NCI-H226 (cell line): ENCODE data around the gene TRIM66.
A peak's percentile ranks its signal among the peaks of the same experiment; 100 is the strongest.

Source experiments
- DNase-seq: peaks from one replicate; pipeline ENCODE4 v3.0.0-alpha.2; 2015

TRIM66 gene

DNA sequence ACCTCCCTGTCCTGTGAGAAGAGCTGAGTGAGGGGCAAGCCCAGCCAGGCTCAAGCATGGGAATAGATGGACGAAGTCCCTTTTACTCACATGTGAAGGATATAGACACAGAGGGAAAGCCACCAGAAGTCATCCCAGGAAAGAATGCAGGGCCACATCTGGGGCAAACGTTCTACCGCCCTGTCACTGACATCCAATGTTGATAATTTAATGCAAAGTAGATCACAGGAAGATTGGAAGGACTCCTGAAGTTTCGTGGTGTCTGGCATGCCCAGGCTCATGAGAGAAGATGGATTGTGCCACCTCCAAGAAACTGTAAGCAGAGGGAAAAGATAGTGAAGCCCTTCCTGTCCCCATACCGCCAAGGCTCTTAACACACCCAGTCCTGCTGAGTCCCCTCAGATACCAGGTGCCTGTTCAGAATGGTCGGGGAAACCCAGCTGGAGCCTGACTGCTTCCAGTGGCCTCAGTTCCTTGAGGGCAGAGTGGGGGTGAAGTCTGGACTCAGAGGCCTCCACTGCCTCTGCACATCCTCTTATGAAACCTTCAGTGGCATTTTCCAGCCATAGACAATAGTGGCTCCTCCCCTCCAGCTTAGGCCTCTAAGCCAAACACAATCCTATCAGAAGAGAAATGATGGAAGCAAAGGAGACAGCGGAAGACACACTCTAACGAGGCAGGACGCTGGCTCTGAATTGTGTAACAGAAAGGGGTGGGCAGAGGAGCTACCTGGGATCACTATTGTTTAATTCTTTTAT, 80.9 kb downstream of the TRIM66 start:
- DNase-seq: no peak

DNA sequence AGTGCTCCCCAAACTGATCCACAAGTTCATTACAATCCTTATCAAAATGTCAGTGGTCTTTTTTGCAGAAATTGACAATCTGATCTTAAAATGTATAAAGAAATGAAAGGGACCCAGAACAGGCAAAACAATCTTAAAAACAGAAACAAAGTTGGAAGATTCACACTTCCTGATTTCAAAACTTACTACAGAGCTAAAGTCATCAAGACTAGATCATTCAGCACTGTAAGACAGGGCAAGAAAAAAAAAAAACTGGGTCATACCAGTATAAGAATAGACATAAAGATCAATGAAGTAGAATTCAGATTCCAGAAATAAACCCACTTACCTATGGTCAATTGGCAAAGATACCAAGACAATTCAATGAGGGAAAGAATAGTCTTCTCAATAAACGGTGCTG, 84.0 kb downstream of the TRIM66 start:
- DNase-seq: no peak

- peak; percentile 25 for DNase-seq
Observed at GRCh38 chr11:8597182-8597581, 85.3 kb downstream of the TRIM66 start.

- DNase-seq: no peak
Observed at GRCh38 chr11:8596504-8597046, 85.9 kb downstream of the TRIM66 start.

GRCh38 chr11:8593935-8594909, 88.2 kb downstream of the TRIM66 start, which contains the start of gene STK33:
Gene STK33 (minus strand): TSS chr11:8594228. CDS start chr11:8474905, 119,323 bp downstream.
- no peak for DNase-seq

GRCh38 chr11:8593455-8593854, 89.0 kb downstream of the TRIM66 start:
- DNase-seq: no peak

DNA sequence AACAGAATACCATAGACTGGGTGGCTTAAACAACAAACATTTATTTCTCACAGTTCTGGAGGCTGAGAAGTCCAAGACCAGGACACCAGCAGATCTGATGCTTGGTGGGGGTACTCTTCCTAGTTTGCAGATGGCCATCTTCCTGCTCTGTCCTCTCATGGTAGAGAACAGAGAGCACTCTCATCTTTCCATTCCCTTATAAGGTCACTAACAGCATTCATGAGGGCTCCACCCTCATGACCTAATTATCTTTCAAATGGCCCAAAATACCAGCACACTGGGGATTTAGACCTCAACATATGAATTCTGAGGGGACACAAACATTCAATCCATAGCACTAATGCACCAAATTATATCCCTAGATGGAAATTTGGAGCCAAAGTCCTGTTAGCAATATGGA, 94.5 kb downstream of the TRIM66 start:
- no peak for DNase-seq

GRCh38 chr11:8586805-8587204, 95.7 kb downstream of the TRIM66 start:
- DNase-seq: no peak

GRCh38 chr11:8586184-8586583, 96.3 kb downstream of the TRIM66 start:
- no peak for DNase-seq

DNA sequence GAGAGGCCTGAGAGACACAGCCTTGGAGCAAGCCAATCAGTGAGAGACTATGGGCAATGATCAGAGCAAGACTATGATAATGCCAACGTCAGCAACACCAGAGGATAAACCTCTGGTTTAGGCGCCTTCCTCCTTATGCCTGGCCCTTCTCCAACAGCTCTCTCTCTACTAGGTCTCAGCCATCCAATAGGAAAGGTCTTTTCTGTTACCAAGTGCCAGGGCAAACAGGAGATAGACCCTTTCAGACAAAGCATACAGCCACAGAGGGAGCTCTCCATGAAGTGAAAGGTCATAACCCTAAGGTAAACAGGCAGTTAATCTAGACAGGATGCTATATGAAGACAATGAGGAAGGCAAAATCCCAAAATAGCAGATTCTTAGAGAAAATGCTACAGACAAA, 98.0 kb downstream of the TRIM66 start:
- no peak for DNase-seq

- no peak for DNase-seq
Observed at GRCh38 chr11:8584082-8584481, 98.4 kb downstream of the TRIM66 start.

GRCh38 chr11:8581300-8581699, 101.2 kb downstream of the TRIM66 start:
- peak; percentile 9 for DNase-seq

DNA sequence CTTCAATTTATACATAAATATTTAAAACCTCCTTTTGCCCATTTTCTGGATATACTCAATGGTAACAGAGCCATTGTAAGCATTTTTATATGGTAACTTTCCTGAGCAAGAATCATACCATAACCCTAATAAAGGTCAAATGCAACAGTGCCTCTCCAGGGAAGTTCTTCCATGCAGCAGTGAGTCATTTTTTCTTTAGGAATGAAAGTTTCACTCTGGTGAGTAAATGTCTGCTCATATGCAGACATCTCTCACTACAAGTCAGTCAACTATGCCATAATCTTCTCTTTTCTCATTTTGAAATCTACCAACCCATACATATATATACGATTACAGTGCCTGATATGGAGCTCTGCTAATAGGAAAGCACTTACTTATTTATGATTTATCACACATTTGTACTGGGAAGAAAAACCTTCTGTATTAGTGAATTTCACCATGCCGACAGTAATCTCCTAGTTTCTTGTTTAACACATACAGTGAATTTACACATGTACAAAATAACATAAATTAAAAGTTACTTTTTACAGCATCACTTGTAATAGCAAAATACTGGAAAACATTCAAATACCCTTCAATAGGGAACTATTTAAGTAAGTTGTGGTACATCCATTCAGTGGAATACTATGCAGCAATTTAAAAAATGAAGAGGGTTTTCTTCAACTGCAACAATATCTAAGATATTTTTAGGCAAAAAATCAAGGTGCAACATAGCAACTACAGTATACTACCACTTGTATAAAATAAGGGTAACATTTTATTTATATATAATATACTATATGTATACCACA, 104.5 kb downstream of the TRIM66 start:
- DNase-seq: no peak

DNA sequence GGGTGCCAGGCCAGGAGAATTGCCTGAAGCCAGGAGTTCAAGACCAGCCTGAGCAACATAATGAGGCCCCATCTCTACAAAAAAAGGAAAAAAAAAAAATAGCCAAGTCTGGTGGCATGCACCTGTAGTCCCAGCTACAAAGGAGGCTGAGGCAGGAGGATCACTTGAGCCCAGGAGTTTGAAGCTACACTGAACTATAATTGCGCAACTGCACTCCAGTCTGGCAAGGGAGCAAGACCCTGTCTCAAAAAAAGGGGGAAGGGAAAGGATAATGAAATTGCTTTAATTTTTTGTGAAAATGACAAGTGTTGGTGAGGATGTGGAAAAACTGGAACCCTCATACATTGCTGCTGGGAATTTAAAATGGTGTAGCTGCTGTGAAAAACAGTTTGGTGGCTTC, 107.7 kb downstream of the TRIM66 start:
- no peak for DNase-seq

- no peak for DNase-seq
Observed at GRCh38 chr11:8573777-8574176, 108.7 kb downstream of the TRIM66 start.

- no peak for DNase-seq
Observed at GRCh38 chr11:8567602-8568198, 114.8 kb downstream of the TRIM66 start.

- DNase-seq: peak; percentile 10
Observed at GRCh38 chr11:8566613-8567210, 115.8 kb downstream of the TRIM66 start.

DNA sequence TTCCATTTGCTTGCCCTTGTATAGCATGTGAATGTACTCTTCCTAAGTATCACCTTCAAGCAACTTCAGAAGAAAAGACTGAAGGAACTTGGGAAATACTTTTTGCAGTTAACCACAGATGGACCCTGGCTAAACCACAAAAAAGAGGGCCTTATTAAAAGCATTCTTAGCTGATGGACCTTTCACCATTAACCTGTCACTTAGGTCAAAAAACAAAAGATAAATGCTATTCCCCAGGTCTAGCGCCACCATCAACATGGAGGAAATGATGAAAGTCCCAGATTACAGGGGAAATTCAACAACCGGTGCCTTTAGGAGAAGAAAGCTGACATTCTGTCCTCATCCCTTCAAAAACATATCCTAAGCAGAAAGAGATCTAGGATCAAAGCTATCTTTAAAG, 117.9 kb downstream of the TRIM66 start:
- no peak for DNase-seq
